ENCODE results near the gene LAS1L.
"Not testable (repeated sequence)": the region's sequence is repeated elsewhere in the genome, so short reads cannot be mapped to it uniquely, and the experiment has no call there.

Gene LAS1L

DNA sequence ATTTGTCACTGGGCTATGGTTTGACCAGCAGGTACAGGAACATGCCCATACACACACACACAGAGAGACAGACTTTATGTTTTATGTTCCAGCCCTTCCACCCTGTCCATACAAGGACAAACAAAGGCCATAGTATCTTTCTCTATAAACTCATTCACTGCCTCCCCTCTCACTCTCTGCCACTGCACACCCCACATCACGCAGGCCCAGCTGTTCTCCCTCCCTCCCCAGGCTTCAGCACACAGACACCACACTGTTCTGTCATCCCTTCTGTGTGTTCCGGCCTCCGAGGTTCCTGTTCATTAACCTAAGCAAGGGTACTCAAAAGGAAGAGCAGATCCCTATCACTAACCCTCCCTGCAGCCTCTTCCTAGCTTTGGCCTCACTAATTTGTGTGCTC is 17.8 kb downstream of the LAS1L start:
- no peak for DNase-seq

DNA sequence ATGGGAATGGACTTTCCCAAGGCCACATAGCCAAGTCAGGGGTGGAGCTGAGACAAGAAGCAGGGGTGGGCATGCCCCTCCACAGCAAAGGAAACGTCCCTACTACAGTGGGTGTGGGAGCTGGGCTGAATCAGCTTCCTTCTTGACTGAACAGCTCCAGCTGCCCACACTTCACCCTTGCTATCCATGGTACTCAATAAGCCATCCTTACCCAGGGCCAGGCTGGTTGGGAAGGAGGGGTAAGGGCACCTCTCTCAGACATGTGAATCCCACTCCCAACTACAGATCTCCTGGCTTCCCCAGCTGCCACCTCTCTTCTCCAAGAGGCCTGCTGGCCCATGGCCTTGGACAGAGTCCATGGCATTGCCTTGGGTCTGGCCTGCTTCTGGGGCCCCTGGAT is 21.0 kb downstream of the LAS1L start:
- DNase-seq: no peak

- DNase-seq: no peak
These were observed 25.2 kb downstream of the LAS1L start for GRCh38 chrX:65509400-65509799.

- DNase-seq: no peak
These were observed 25.7 kb downstream of the LAS1L start for GRCh38 chrX:65508851-65509250.

DNA sequence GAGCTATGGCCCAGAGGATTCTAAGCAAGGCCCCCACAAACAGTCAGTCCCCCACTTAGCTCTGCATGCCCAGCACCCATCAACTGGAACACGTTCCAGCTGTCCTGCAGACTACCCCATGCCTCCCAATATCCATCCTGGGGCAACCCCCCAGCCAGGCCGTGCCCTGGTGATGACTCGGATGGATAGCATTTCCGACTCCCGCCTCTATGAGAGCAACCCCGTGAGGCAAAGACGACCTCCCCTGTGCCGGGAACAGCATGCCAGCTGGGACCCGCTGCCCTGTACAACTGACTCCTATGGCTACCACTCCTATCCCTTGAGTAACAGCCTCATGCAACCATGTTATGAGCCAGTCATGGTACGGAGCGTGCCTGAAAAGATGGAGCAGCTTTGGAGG is 32.0 kb downstream of the LAS1L start:
- no peak for DNase-seq

DNA sequence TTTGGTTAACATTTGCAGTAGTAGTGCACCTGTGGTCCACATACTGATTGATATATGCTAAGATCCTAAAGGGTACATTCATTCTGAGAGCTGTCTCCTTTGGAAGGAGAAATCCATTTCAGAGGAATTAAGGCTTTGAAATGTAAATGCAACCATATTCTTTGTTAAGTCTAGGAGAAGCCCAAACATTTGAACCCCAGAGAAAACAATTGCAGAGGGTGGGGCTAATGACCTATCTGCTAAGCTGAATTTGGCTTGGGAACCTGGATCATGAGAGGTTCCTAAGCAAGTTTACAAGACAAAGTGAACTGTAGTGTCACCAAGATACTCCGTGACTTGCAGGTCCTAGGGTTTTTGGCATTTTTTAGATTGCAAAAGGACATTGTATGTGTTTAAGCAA is 41.2 kb downstream of the LAS1L start:
- DNase-seq: no peak

- DNase-seq: no peak
These were observed 43.0 kb downstream of the LAS1L start for GRCh38 chrX:65491620-65492019.

DNA sequence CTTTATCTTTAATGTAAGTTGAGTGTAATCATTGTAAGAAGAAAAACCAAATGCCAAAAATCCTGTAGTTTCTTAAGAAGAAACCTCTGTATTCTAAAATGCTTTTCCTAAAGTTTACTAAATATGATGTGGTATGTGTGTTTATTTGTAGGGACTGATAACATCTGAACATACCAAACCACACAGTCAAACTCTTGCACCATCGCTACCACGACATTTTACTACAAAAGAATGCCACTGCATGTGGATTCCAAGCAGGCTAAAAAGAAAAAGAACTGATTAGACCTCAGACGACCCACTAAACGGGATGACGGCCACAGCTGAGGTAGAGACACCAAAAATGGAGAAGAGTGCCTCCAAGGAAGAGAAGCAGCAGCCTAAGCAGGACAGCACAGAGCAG is 46.1 kb downstream of the LAS1L start:
- DNase-seq: no peak

DNA sequence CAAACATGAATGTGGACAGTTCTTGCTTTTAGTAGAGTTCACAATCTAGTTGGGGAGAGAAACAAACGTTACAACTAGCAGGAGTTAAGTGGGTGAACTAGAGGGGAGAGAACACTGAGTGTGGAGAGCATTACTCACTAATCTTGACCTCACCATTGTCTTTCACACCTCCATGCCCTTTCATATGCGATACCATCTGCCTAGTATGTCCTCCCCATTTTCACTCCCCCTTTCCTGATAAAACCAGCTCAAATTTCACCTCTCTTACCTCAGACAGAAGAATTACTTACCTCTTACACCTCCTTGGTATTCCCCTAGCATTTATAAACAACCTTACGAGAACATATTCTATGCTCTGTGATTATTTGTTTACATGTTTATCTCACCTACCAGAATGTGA is 53.6 kb downstream of the LAS1L start:
- DNase-seq: no peak

DNA sequence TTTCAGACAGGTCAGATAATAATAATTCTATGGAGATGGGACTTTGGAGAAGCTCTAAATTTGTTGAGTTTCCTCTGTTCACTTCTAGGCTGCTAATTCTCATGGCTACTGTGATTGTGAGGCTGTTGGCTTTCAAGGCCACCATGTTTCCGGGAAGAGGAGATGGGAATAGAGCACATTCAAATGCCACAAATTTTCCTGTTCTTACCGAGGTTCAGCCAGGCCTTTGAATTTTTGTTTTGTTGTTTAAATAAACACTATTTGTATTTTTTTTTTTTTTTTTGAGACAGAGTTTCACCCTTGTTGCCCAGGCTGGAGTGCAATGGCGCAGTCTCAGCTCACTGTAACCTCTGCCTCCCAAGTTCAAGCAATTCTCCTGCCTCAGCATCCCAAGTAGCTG is 55.5 kb downstream of the LAS1L start:
- not testable (repeated sequence) for DNase-seq

GRCh38 chrX:65476564-65476963 is 58.0 kb downstream of the LAS1L start:
- DNase-seq: no peak

DNA sequence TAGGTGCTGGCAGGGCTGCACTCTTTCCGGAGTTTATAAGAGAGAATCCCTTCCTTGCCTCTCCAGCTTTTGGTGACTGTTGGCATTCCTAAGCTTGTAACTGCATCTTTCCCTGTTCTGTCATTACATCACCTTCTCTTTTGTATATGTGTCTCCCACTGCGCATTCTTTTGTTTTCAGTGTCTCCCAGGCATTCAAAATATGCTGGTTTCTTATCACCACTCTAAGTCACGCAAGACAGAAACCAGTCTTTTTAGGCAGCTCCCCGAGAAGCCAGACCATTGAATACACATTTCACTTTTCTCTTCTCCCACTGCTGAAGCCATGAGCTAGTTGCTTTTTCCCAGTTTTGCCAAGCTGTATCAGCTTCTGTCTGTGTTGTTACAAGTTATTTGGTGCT is 71.0 kb downstream of the LAS1L start:
- DNase-seq: peak; percentile 46
